ENCODE results near the gene NBPF8.
"Not testable (repeated sequence)": the region's sequence is repeated elsewhere in the genome, so short reads cannot be mapped to it uniquely, and the experiment has no call there.

DNA sequence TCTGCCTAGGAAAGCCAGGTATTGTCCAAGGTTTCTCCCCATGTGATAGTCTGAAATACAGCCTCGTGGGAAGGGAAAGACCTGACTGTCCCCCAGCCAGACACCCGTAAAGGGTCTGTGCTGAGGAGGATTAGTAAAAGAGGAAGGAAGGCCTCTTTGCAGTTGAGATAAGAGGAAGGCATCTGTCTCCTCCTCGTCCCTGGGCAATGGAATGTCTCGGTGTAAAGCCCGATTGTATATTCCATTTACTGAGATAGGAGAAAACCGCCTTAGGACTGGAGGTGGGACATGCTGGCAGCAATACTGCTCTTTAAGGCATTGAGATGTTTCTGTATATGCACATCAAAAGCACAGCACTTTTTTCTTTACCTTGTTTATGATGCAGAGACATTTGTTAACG, 10.2 kb downstream of the NBPF8 start:
- TF ChIP-seq, protein P1, sequence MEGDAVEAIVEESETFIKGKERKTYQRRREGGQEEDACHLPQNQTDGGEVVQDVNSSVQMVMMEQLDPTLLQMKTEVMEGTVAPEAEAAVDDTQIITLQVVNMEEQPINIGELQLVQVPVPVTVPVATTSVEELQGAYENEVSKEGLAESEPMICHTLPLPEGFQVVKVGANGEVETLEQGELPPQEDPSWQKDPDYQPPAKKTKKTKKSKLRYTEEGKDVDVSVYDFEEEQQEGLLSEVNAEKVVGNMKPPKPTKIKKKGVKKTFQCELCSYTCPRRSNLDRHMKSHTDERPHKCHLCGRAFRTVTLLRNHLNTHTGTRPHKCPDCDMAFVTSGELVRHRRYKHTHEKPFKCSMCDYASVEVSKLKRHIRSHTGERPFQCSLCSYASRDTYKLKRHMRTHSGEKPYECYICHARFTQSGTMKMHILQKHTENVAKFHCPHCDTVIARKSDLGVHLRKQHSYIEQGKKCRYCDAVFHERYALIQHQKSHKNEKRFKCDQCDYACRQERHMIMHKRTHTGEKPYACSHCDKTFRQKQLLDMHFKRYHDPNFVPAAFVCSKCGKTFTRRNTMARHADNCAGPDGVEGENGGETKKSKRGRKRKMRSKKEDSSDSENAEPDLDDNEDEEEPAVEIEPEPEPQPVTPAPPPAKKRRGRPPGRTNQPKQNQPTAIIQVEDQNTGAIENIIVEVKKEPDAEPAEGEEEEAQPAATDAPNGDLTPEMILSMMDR (IDR thresholded peaks at IDR 0.05) = not testable (repeated sequence)
- TF ChIP-seq POLR2A (IDR thresholded peaks at IDR 0.05) = not testable (repeated sequence)

Measured in esophagus squamous epithelium (tissue), 4 donors.